ENCODE data around the gene PPARG.

PPARG gene

DNA sequence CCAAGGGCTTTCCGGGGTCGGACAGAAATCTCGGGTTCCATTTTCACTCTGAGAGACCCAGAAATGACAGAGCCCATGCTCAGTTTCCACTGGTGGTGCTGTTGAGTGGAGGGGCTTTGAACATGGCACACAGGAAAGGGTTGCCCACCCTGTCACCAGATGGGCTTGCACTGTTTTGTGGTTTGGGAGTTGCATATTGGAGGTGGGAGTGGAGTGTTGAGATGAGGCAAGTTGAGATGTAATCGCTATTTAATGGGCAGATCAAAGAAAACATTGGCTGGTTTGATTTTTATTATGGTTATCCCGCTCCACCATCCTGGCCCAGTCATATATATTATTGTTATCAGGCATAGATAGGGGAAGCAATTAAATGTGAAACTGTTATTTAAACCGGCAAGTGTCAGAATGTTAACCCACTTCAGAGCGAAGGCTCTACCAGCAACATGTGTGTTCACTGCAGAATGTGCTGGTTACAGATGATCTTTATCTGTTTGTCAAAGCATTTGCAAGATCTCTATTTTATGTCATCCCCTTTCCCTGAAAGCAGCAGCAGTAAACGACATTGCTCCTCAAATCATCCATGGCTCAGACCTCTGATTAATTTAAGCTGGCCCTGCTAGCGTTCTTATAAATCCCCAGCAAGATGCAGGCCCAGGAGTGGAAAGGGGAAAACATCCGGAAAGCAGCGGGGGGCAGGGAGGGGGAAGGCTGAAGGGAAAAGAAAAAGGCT is 137.1 kb downstream of the PPARG start:
- in situ Hi-C loops (cut with HindIII; ENCODE audit: low pct_unique_long_range_greater_than_20kb, low sequenced_read_pairs): no loop called here
- DNase-seq (ENCODE audit: low read depth in 1 of 2, low spot score in 1 of 2): no peak
- no peak for TF ChIP-seq JUND (IDR thresholded peaks at IDR 0.05; ENCODE audit: low read depth)

DNA sequence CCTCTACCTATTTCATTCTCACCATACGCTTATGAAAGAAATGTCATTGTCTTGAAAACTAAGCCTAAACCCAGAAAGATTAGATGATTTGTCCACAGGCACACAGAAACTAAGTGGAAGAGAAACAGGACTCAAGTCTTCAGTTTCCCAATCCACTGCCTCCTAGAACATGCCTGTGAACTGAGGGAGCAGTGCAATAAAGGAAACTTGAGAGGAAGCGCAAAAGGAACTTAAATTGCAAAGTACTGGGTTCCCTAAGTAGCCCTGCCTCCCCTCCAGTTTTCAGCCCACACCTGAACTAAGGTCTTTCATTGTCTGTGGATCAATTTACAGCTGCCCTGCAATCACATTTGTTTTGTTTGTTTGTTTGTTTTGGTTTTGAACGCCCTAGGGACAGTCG is 138.7 kb downstream of the PPARG start:
- TF ChIP-seq JUND (IDR thresholded peaks at IDR 0.05; ENCODE audit: low read depth): no peak
- DNase-seq (ENCODE audit: low read depth in 1 of 2, low spot score in 1 of 2): no peak
- in situ Hi-C loops (cut with HindIII; ENCODE audit: low pct_unique_long_range_greater_than_20kb, low sequenced_read_pairs): no loop called here

DNA sequence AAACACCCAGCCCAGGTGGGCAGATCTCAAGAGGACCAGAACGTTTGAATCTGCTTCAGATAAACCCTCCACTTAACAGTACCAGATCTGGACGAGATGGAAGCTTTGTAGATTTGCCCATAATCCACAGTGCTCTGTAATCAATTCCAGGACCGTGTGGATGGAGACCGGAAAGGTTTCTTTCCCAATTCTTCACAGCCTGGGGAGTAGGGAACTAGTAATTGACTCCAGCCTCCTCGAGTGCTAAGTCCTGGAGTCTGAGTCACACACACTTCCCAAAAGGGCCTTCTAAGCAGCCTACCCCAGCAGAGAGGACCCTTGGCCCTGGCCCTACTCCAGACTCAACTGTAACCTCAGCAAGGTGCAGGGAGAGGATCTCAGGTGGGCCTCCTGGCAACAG is 139.3 kb downstream of the PPARG start:
- DNase-seq (ENCODE audit: low read depth in 1 of 2, low spot score in 1 of 2): no peak
- in situ Hi-C loops (cut with HindIII; ENCODE audit: low pct_unique_long_range_greater_than_20kb, low sequenced_read_pairs): no loop called here
- TF ChIP-seq JUND (IDR thresholded peaks at IDR 0.05; ENCODE audit: low read depth): no peak

DNA sequence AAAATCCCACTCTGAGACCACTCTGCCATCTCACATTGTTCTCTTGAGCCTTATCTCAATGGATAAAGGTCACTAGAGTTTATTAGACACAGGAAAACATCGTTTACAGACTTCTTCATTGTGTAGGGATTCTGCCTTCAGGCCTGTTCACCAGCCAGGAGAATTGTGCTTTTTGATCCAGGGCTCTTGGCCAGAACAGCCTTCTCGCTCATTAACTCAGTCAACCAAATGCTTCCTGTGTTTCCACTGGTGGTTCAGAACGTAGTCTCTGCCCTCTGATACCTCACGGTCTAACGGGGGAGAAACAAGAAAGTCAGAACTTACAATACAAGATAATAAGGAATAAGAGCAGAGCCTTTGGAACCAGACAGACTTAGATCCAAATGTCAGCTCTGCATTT is 141.2 kb downstream of the PPARG start:
- no peak for DNase-seq (ENCODE audit: low read depth in 1 of 2, low spot score in 1 of 2)
- in situ Hi-C loops (cut with HindIII; ENCODE audit: low pct_unique_long_range_greater_than_20kb, low sequenced_read_pairs): no loop called here
- TF ChIP-seq JUND (IDR thresholded peaks at IDR 0.05; ENCODE audit: low read depth): no peak

DNA sequence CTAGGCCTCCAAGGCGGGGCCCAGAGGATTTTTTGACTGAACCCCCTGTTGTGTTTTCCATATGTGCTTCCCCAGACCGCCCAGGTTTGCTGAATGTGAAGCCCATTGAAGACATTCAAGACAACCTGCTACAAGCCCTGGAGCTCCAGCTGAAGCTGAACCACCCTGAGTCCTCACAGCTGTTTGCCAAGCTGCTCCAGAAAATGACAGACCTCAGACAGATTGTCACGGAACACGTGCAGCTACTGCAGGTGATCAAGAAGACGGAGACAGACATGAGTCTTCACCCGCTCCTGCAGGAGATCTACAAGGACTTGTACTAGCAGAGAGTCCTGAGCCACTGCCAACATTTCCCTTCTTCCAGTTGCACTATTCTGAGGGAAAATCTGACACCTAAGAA is 145.0 kb downstream of the PPARG start:
- no peak for TF ChIP-seq JUND (IDR thresholded peaks at IDR 0.05; ENCODE audit: low read depth)
- no peak for DNase-seq (ENCODE audit: low read depth in 1 of 2, low spot score in 1 of 2)
- in situ Hi-C loops (cut with HindIII; ENCODE audit: low pct_unique_long_range_greater_than_20kb, low sequenced_read_pairs): no loop called here

DNA sequence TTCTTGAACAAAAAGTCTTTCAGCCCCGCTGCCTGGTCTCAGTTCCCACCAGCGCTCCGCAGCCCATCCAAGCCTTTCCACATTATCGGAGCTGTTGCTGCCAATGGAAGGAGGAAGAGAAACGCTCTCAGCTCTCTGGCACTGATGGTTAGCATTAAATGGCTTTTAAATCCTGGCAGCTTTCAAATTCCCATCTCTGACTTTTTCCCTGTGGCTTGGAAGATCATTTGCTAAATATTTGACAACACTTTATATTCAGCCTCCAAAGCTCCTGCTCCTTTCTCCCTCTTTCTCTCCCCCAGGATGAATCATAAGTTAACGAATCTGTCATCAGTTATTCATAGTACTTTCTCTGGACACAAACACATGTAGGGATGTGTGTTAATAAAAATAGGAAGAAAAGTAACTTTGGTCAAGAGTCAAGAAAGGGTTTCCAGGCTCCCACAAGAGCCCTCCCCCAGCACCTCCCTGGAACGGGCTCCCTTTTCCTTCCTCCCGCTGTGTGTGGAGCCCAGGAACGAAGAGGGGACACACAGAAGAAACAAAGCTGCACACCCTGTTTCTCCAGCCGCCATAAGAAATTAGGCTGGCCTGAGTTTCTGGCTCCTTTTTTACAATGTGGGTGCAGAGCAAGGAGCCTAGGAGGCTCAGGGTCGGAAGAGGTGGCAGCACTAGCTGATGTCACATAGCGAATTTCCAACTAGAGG is 147.8 kb downstream of the PPARG start:
- DNase-seq (ENCODE audit: low read depth in 1 of 2, low spot score in 1 of 2): no peak
- in situ Hi-C loops (cut with HindIII; ENCODE audit: low pct_unique_long_range_greater_than_20kb, low sequenced_read_pairs): no loop called here
- TF ChIP-seq JUND (IDR thresholded peaks at IDR 0.05; ENCODE audit: low read depth): no peak

DNA sequence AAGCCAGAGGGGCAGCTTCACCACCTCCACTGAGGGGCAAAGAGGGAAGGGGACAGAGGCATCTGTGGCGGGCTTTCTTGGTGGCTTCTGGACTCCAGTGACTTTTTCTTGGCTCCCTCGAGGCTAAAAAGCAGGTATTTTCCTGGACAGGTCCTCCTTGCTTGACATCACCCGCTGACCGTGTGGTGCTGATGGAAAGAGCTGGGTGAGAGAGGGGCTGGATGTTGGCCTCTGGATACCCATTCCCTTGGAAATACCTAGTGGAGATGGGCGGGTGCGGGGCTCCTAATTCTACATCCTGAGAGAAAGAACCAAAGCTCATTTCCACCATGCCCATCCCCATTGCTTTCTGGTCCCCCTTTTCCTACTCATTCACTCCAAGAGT is 148.3 kb downstream of the PPARG start:
- in situ Hi-C loops (cut with HindIII; ENCODE audit: low pct_unique_long_range_greater_than_20kb, low sequenced_read_pairs): no loop called here
- no peak for DNase-seq (ENCODE audit: low read depth in 1 of 2, low spot score in 1 of 2)
- no peak for TF ChIP-seq JUND (IDR thresholded peaks at IDR 0.05; ENCODE audit: low read depth)

DNA sequence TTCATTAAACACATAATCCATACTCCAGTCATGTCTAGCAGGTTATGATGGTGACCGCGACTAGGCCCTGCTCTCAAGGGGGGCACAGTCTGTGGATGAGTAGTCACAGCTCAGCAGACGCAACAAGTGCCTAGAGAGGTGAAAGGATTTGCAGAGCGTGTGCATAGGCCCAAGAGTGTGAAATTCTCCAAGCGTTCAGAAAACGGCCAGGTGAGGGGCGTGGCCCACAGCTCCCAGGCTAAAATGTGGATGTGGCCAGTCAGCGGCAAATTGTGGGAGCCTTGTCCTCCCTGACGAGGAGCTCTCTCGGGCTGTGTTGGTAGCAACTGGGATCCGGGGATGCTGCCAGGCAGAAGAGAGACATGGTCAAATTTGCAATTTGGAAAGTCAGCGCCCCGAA is 149.0 kb downstream of the PPARG start:
- TF ChIP-seq JUND (IDR thresholded peaks at IDR 0.05; ENCODE audit: low read depth): no peak
- no peak for DNase-seq (ENCODE audit: low read depth in 1 of 2, low spot score in 1 of 2)
- in situ Hi-C loops (cut with HindIII; ENCODE audit: low pct_unique_long_range_greater_than_20kb, low sequenced_read_pairs): no loop called here

DNA sequence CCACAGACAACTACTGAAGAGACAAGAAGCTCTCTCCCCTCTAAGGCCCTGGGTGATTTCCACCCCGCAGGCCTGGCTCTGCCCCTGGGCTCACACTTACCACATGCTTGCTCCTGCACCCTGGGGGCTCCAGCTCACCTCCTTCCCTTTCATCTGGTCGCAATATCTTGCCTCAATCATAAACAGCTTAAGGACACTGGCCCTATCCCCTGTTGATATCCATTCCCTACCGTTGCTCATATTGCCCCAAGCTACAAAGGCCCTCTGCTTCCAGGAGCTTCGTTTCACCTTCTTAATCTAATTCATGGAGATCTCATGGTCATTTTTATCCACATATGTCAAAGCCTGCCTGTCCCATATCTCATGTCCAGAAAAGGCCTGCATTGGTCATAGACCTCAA is 149.4 kb downstream of the PPARG start:
- DNase-seq (ENCODE audit: low read depth in 1 of 2, low spot score in 1 of 2): no peak
- TF ChIP-seq JUND (IDR thresholded peaks at IDR 0.05; ENCODE audit: low read depth): no peak
- in situ Hi-C loops (cut with HindIII; ENCODE audit: low pct_unique_long_range_greater_than_20kb, low sequenced_read_pairs): no loop called here

DNA sequence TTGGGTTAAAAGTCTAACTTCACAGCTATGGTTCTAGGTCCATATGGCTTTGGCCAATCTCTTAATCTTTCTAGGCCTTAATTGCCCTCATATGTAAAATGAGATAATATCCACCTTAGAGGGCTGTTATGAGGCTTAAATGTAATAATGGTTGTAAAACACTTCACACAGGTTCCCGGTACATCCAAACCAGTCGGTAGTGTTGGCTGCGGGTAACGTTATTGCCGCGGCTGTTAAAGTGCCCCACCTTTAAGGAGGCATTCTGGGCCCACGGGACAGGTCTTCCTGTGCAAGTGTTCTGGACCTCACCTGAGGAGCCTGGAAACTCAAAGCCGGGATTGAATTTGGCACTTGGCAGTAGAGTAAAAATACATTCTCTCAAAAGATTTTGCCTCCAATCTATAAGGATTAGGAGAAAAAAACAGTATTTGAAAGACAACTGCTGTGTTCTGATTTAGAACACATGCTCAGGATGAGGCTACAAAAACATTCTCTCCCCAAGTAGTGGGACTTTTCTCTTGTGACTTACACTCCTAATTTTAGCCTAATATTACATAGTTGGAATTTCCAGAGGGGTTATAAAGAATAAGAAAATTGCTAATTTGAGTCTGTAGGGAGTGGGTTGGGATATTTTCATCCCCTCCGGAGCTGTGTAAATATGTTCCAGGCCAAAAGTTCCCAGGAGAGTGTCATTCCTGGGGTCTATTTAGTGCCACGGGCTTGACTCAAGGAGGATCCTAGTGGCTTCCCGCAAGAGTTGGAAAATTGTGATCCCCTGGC is 150.5 kb downstream of the PPARG start:
- DNase-seq (ENCODE audit: low read depth in 1 of 2, low spot score in 1 of 2): no peak
- in situ Hi-C loops (cut with HindIII; ENCODE audit: low pct_unique_long_range_greater_than_20kb, low sequenced_read_pairs): no loop called here
- no peak for TF ChIP-seq JUND (IDR thresholded peaks at IDR 0.05; ENCODE audit: low read depth)

DNA sequence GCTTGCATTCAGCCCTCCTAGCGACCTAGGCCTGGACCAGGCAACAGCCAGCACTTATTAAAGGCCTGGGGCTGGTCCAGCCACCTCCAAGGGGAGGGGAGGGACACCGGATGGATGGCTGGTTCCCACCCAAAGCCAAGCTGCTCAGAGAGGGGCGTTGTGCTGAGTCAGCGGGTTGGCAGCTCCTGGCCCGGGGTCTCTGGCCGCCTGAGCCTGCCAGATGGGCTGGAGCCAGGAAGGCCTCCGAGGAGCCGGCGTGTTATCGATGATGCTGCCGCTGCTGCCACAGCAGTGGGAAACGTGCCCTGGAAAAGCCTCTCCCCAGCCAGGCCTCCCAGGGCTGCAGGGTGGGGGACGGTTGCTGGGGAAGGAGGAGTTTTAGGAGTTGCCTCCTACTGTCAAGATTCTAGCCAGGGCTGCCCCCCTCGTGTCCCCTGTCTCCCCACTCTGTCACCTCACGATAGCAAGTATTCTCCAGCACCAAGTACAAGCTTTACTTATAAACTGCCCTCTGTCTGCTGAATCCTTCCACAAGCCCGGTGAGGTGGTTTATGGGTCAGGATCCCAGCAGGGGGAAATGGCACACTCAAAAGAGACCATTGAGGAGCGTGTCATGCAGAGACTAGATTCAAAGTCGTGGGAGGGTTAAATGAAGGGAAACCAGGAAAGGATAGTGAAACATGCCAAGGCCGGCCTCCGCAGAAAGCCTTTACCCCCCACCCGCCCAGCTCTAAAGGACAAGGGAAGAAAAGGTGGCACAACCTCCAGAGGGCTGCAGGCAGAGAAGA is 152.3 kb downstream of the PPARG start:
- no peak for TF ChIP-seq JUND (IDR thresholded peaks at IDR 0.05; ENCODE audit: low read depth)
- DNase-seq (ENCODE audit: low read depth in 1 of 2, low spot score in 1 of 2): no peak
- in situ Hi-C loops (cut with HindIII; ENCODE audit: low pct_unique_long_range_greater_than_20kb, low sequenced_read_pairs): no loop called here

Data from T47D (cell line).